ENCODE measurements around the gene MYH14. TPM values are rescaled to one million over a fixed set of nuclear protein-coding genes. Genes with fewer than 3 reads are reported as not detected.
A peak's percentile ranks its signal among the peaks of the same experiment; 100 is the strongest.

The MYH14 gene
- total and polyA plus RNA-seq, 3 experiments from 2014 or later = not detected

GRCh38 chr19:50261446-50261970 lies 58.1 kb downstream of the MYH14 start:
- H3K4me1 ChIP-seq (ENCODE audit: insufficient read depth, low read length) = no peaks in the 10 kb centered on the region
- H3K27ac ChIP-seq (ENCODE audit: low read depth, low read length) = no peak overlapping the region
- no peaks in the 10 kb centered on the region for H3K9me3 ChIP-seq (ENCODE audit: low read length)
- Mint-ChIP-seq H3K27me3 (peaks cover 3 to 16% of the 10 kb centered on the region in 2 donors), H3K4me1 (no peaks in the 10 kb centered on the region), H3K27ac (no peak overlapping the region), H3K36me3 (no peaks in the 10 kb centered on the region), H3K4me3 (no peak overlapping the region), H3K9me3 (peaks cover 0 to 13% (median 6%) of the 10 kb centered on the region in 5 donors)
- ChIA-PET CTCF (no interaction called here), POLR2A (no interaction called here)
- H3K36me3 ChIP-seq (ENCODE audit: insufficient read depth, low read length) = no peaks in the 10 kb centered on the region
- no peaks in the 10 kb centered on the region for H3K27me3 ChIP-seq (ENCODE audit: insufficient read depth, low read length, poor library complexity, severe bottlenecking)
- no peak for DNase-seq
- no peak overlapping the region for H3K4me3 ChIP-seq (ENCODE audit: low read length)

GRCh38 chr19:50263176-50263575 lies 59.8 kb downstream of the MYH14 start:
- Histone ChIP-seq H3K4me1 (ENCODE audit: insufficient read depth, low read length) (no peaks in the 10 kb centered on the region), H3K4me3 (ENCODE audit: low read length) (no peak overlapping the region), H3K27ac (ENCODE audit: low read depth, low read length) (no peak overlapping the region), H3K36me3 (ENCODE audit: insufficient read depth, low read length) (no peaks in the 10 kb centered on the region), H3K9me3 (ENCODE audit: low read length) (no peaks in the 10 kb centered on the region), H3K27me3 (ENCODE audit: insufficient read depth, low read length, poor library complexity, severe bottlenecking) (no peaks in the 10 kb centered on the region)
- CTCF ChIA-PET = no interaction called here
- H3K4me1 Mint-ChIP-seq = no peaks in the 10 kb centered on the region
- POLR2A ChIA-PET = no interaction called here
- H3K4me3 Mint-ChIP-seq = no peak overlapping the region
- H3K9me3 Mint-ChIP-seq = peaks cover 0 to 4% (median 0%) of the 10 kb centered on the region in 5 donors
- no peaks in the 10 kb centered on the region for H3K36me3 Mint-ChIP-seq
- H3K27ac Mint-ChIP-seq = no peak overlapping the region
- peaks cover 7 to 13% of the 10 kb centered on the region in 2 donors for H3K27me3 Mint-ChIP-seq
- no peak for DNase-seq

GRCh38 chr19:50264483-50265186 lies 61.2 kb downstream of the MYH14 start:
- H3K36me3 ChIP-seq (ENCODE audit: insufficient read depth, low read length) = no peaks in the 10 kb centered on the region
- no peak overlapping the region for H3K27ac ChIP-seq (ENCODE audit: low read depth, low read length)
- ChIA-PET POLR2A (no interaction called here), CTCF (no interaction called here)
- DNase-seq = no peak
- Mint-ChIP-seq H3K36me3 (no peaks in the 10 kb centered on the region), H3K9me3 (peaks cover 0 to 4% (median 0%) of the 10 kb centered on the region in 5 donors), H3K27ac (no peak overlapping the region), H3K27me3 (peaks cover 11 to 24% of the 10 kb centered on the region in 2 donors), H3K4me1 (no peaks in the 10 kb centered on the region), H3K4me3 (no peak overlapping the region)
- no peaks in the 10 kb centered on the region for H3K4me1 ChIP-seq (ENCODE audit: insufficient read depth, low read length)
- H3K4me3 ChIP-seq (ENCODE audit: low read length) = no peak overlapping the region
- no peaks in the 10 kb centered on the region for H3K27me3 ChIP-seq (ENCODE audit: insufficient read depth, low read length, poor library complexity, severe bottlenecking)
- H3K9me3 ChIP-seq (ENCODE audit: low read length) = no peaks in the 10 kb centered on the region

GRCh38 chr19:50266041-50266440 lies 62.6 kb downstream of the MYH14 start:
- DNase-seq = no peak
- CTCF ChIA-PET = no interaction called here
- POLR2A ChIA-PET = no interaction called here
- Mint-ChIP-seq H3K4me1 (no peaks in the 10 kb centered on the region), H3K4me3 (no peak overlapping the region), H3K36me3 (no peaks in the 10 kb centered on the region), H3K27ac (no peak overlapping the region), H3K9me3 (peaks cover 0 to 4% (median 0%) of the 10 kb centered on the region in 5 donors), H3K27me3 (peaks cover 14 to 27% of the 10 kb centered on the region in 2 donors)
- no peaks in the 10 kb centered on the region for H3K4me1 ChIP-seq (ENCODE audit: insufficient read depth, low read length)
- H3K27me3 ChIP-seq (ENCODE audit: insufficient read depth, low read length, poor library complexity, severe bottlenecking) = no peaks in the 10 kb centered on the region
- no peak overlapping the region for H3K27ac ChIP-seq (ENCODE audit: low read depth, low read length)
- H3K9me3 ChIP-seq (ENCODE audit: low read length) = no peaks in the 10 kb centered on the region
- no peak overlapping the region for H3K4me3 ChIP-seq (ENCODE audit: low read length)
- no peaks in the 10 kb centered on the region for H3K36me3 ChIP-seq (ENCODE audit: insufficient read depth, low read length)

- no peak overlapping the region for H3K27ac Mint-ChIP-seq
- ChIA-PET POLR2A (no interaction called here), CTCF (no interaction called here)
- no peaks in the 10 kb centered on the region for H3K27me3 ChIP-seq (ENCODE audit: insufficient read depth, low read length, poor library complexity, severe bottlenecking)
- no peak overlapping the region for H3K4me3 Mint-ChIP-seq
- H3K27ac ChIP-seq (ENCODE audit: low read depth, low read length) = no peak overlapping the region
- no peaks in the 10 kb centered on the region for H3K4me1 ChIP-seq (ENCODE audit: insufficient read depth, low read length)
- DNase-seq = peak in 1 of 5 donors; percentile 48
- no peak overlapping the region for H3K4me3 ChIP-seq (ENCODE audit: low read length)
- peaks cover 0 to 4% (median 0%) of the 10 kb centered on the region in 5 donors for H3K9me3 Mint-ChIP-seq
- H3K4me1 Mint-ChIP-seq = no peaks in the 10 kb centered on the region
- H3K9me3 ChIP-seq (ENCODE audit: low read length) = no peaks in the 10 kb centered on the region
- H3K36me3 ChIP-seq (ENCODE audit: insufficient read depth, low read length) = no peaks in the 10 kb centered on the region
- no peaks in the 10 kb centered on the region for H3K36me3 Mint-ChIP-seq
- peaks cover 17 to 34% of the 10 kb centered on the region in 2 donors for H3K27me3 Mint-ChIP-seq
Observed at GRCh38 chr19:50266896-50267295, 63.5 kb downstream of the MYH14 start.

- Mint-ChIP-seq H3K27ac (no peak overlapping the region), H3K27me3 (peaks cover 17 to 34% of the 10 kb centered on the region in 2 donors), H3K4me1 (no peaks in the 10 kb centered on the region), H3K36me3 (no peaks in the 10 kb centered on the region), H3K9me3 (peaks cover 0 to 4% (median 0%) of the 10 kb centered on the region in 5 donors), H3K4me3 (no peak overlapping the region)
- no peaks in the 10 kb centered on the region for H3K9me3 ChIP-seq (ENCODE audit: low read length)
- POLR2A ChIA-PET = no interaction called here
- CTCF ChIA-PET = no interaction called here
- DNase-seq = no peak
- no peak overlapping the region for H3K4me3 ChIP-seq (ENCODE audit: low read length)
- no peak overlapping the region for H3K27ac ChIP-seq (ENCODE audit: low read depth, low read length)
- no peaks in the 10 kb centered on the region for H3K4me1 ChIP-seq (ENCODE audit: insufficient read depth, low read length)
- no peaks in the 10 kb centered on the region for H3K27me3 ChIP-seq (ENCODE audit: insufficient read depth, low read length, poor library complexity, severe bottlenecking)
- no peaks in the 10 kb centered on the region for H3K36me3 ChIP-seq (ENCODE audit: insufficient read depth, low read length)
Observed at GRCh38 chr19:50268041-50268440, 64.6 kb downstream of the MYH14 start.

GRCh38 chr19:50268501-50268900 lies 65.1 kb downstream of the MYH14 start:
- Mint-ChIP-seq H3K4me3 (no peak overlapping the region), H3K36me3 (no peaks in the 10 kb centered on the region), H3K27me3 (peaks cover 17 to 34% of the 10 kb centered on the region in 2 donors), H3K4me1 (no peaks in the 10 kb centered on the region), H3K9me3 (peaks cover 0 to 4% (median 0%) of the 10 kb centered on the region in 5 donors), H3K27ac (no peak overlapping the region)
- Histone ChIP-seq H3K27me3 (ENCODE audit: insufficient read depth, low read length, poor library complexity, severe bottlenecking) (no peaks in the 10 kb centered on the region), H3K27ac (ENCODE audit: low read depth, low read length) (no peak overlapping the region), H3K4me1 (ENCODE audit: insufficient read depth, low read length) (no peaks in the 10 kb centered on the region), H3K4me3 (ENCODE audit: low read length) (no peak overlapping the region), H3K9me3 (ENCODE audit: low read length) (no peaks in the 10 kb centered on the region), H3K36me3 (ENCODE audit: insufficient read depth, low read length) (no peaks in the 10 kb centered on the region)
- DNase-seq = no peak
- ChIA-PET CTCF (no interaction called here), POLR2A (no interaction called here)

GRCh38 chr19:50269653-50270052 lies 66.2 kb downstream of the MYH14 start:
- no peaks in the 10 kb centered on the region for H3K36me3 Mint-ChIP-seq
- ChIA-PET POLR2A (no interaction called here), CTCF (no interaction called here)

More at GRCh38 chr19:50269653-50270052, 66.2 kb downstream of the MYH14 start:
- no peaks in the 10 kb centered on the region for H3K36me3 ChIP-seq (ENCODE audit: insufficient read depth, low read length)
- no peaks in the 10 kb centered on the region for H3K27me3 ChIP-seq (ENCODE audit: insufficient read depth, low read length, poor library complexity, severe bottlenecking)
- peaks cover 0 to 4% (median 0%) of the 10 kb centered on the region in 5 donors for H3K9me3 Mint-ChIP-seq
- peaks cover 21 to 34% of the 10 kb centered on the region in 2 donors for H3K27me3 Mint-ChIP-seq
- no peak overlapping the region for H3K4me3 Mint-ChIP-seq
- H3K4me1 Mint-ChIP-seq = no peaks in the 10 kb centered on the region
- no peak overlapping the region for H3K27ac Mint-ChIP-seq
- no peak for DNase-seq
- no peaks in the 10 kb centered on the region for H3K4me1 ChIP-seq (ENCODE audit: insufficient read depth, low read length)
- H3K9me3 ChIP-seq (ENCODE audit: low read length) = no peaks in the 10 kb centered on the region
- no peak overlapping the region for H3K4me3 ChIP-seq (ENCODE audit: low read length)
- H3K27ac ChIP-seq (ENCODE audit: low read depth, low read length) = no peak overlapping the region
